A549 (cell line): ENCODE measurements around the gene ITGA11. TPM values are rescaled to one million over a fixed set of nuclear protein-coding genes. Genes with fewer than 3 reads are reported as not detected.

Experiments
- ATAC-seq, 2 experiments: fragments of 200-7000 bp in 1 of 2; fragments of >200 bp in 1 of 2; cut with Nextera tagmentation in 1 of 2; cut with Tn5 transposase in 1 of 2; 3 replicates each; pipeline versions ENCODE4 v1.8.0 to v1.9.1; 2018 to 2020; ENCODE audit warnings: mild to moderate bottlenecking in 1 of 2, moderate library complexity in 1 of 2
- CTCF ChIA-PET: fragments of 300-600 bp; sonication (Branson Sonifier 250); formaldehyde crosslinking; extraction: SDS; loops from one replicate; lab custom pipeline; 2021; ENCODE audit warnings: antibody characterized with exemption, inconsistent platforms; lab: Yijun Ruan, JAX
- POLR2A ChIA-PET: fragments of 350-600 bp; formaldehyde crosslinking; extraction: SDS; loops from one replicate; lab custom pipeline; 2021; ENCODE audit warnings: antibody characterized with exemption, inconsistent platforms; lab: Yijun Ruan, JAX
- DNase-seq, 2 experiments: peaks; one replicate each; pipeline versions ENCODE4 v3.0.0 to v3.0.0-alpha.2; 2011 to 2016; ENCODE audit warnings: low read depth in 1 of 2, low spot score in 1 of 2
- FAIRE-seq: peaks from 2 replicates; lab custom pipeline; 2011; peaks lifted over from hg19 to GRCh38; lab: Jason Lieb, UNC
- H3K27ac ChIP-seq, 2 experiments: fragments of >200 bp; sonication (Bioruptor Twin); formaldehyde crosslinking; 3 replicates each; pipeline ENCODE4 v1.5.1; 2016 to 2017
- H3K4me1 ChIP-seq: fragments of >200 bp; sonication (Bioruptor Twin); formaldehyde crosslinking; 3 replicates; pipeline ENCODE4 v1.6.1; 2016
- H3K4me2 ChIP-seq: fragments of >200 bp; sonication (Bioruptor Twin); formaldehyde crosslinking; 3 replicates; pipeline ENCODE4 v1.6.1; 2016
- H3K4me3 ChIP-seq: fragments of >200 bp; sonication (Bioruptor Twin); formaldehyde crosslinking; 3 replicates; pipeline ENCODE4 v1.5.1; 2016
- H3K9me3 ChIP-seq: fragments of >200 bp; sonication (Bioruptor Twin); formaldehyde crosslinking; 3 replicates; pipeline ENCODE4 v1.6.1; 2016
- CBX2 ChIP-seq: fragments of 200-600 bp; sonication (generic); IDR thresholded peaks from 2 replicates; pipeline ENCODE4 v1.6.1; 2016; ENCODE audit warnings: low read depth, mild to moderate bottlenecking, borderline replicate concordance
- CBX8 ChIP-seq: fragments of 200-600 bp; sonication (generic); IDR thresholded peaks from 2 replicates; pipeline ENCODE4 v1.6.1; 2016
- CEBPB ChIP-seq, 2 experiments: fragments of >200 bp in 1 of 2; sonication (Bioruptor Twin) in 1 of 2; formaldehyde crosslinking in 1 of 2; IDR thresholded peaks; 2 replicates each; pipeline ENCODE4 v1.6.1; 2012 to 2016
- CHD2 ChIP-seq: fragments of 150-350 bp; IDR thresholded peaks from 2 replicates; pipeline ENCODE4 v1.6.1; 2014; ENCODE audit warnings: low read length; ENCODE audit not compliant: partially characterized antibody
- CHD4 ChIP-seq: fragments of 200-600 bp; sonication (generic); IDR thresholded peaks from 2 replicates; pipeline ENCODE4 v1.6.1; 2016; ENCODE audit warnings: antibody characterized with exemption, mild to moderate bottlenecking, borderline replicate concordance
- ELK1 ChIP-seq: fragments of 150-350 bp; IDR thresholded peaks from 2 replicates; pipeline ENCODE4 v1.6.1; 2014; ENCODE audit warnings: low read depth, mild to moderate bottlenecking, low read length
- EP300 ChIP-seq, 2 experiments: fragments of >200 bp; sonication (Bioruptor Twin); formaldehyde crosslinking; IDR thresholded peaks; 2 replicates in 1 of 2; 3 replicates in 1 of 2; pipeline ENCODE4 v1.6.1; 2016 to 2017
- ESRRA ChIP-seq: fragments of 150-350 bp; IDR thresholded peaks from 2 replicates; pipeline ENCODE4 v1.6.1; 2014; ENCODE audit warnings: mild to moderate bottlenecking, low read length, borderline replicate concordance
- HEYL ChIP-seq: fragments of 250-450 bp; sonication (Bioruptor Pico); IDR thresholded peaks from 2 replicates; pipeline ENCODE4 v1.8.0; 2021; ENCODE audit warnings: mild to moderate bottlenecking, moderate library complexity
- JUN ChIP-seq, 2 experiments: fragments of >200 bp; sonication (Bioruptor Twin); formaldehyde crosslinking; IDR thresholded peaks; 2 replicates in 1 of 2; 3 replicates in 1 of 2; pipeline ENCODE4 v1.6.1; 2016 to 2017
- JUNB ChIP-seq: fragments of >200 bp; sonication (Bioruptor Twin); formaldehyde crosslinking; IDR thresholded peaks from 2 replicates; pipeline ENCODE4 v1.6.1; 2016
- MAX ChIP-seq: IDR thresholded peaks from 2 replicates; pipeline ENCODE4 v1.6.1; 2012
- MYC ChIP-seq: IDR thresholded peaks from 2 replicates; pipeline ENCODE4 v1.6.1; 2012; ENCODE audit warnings: mild to moderate bottlenecking, inconsistent platforms, low read length, improper control_type of control experiment, borderline replicate concordance
- NPAS2 ChIP-seq: fragments of 250-450 bp; sonication (Bioruptor Pico); IDR thresholded peaks from 2 replicates; pipeline ENCODE4 v1.8.0; 2022; ENCODE audit warnings: mild to moderate bottlenecking, moderate library complexity, borderline replicate concordance
- POLR2A ChIP-seq: IDR thresholded peaks from 2 replicates; pipeline ENCODE4 v1.6.1; 2012; ENCODE audit warnings: mild to moderate bottlenecking, low read length
- RARB ChIP-seq: fragments of 250-450 bp; sonication (Bioruptor Pico); IDR thresholded peaks from 2 replicates; pipeline ENCODE4 v1.8.0; 2021; ENCODE audit warnings: mild to moderate bottlenecking, moderate library complexity
- REST ChIP-seq: fragments of 200-600 bp; sonication (generic); IDR thresholded peaks from 2 replicates; pipeline ENCODE4 v1.6.1; 2016; ENCODE audit warnings: antibody characterized with exemption, mild to moderate bottlenecking, moderate library complexity
- SREBF2 ChIP-seq: fragments of 450-650 bp; IDR thresholded peaks from 2 replicates; pipeline ENCODE4 v1.6.1; 2014; ENCODE audit warnings: mild to moderate bottlenecking, moderate library complexity
- TFCP2L1 ChIP-seq: fragments of 250-450 bp; sonication (Bioruptor Pico); IDR thresholded peaks from 2 replicates; pipeline ENCODE4 v1.5.0; 2021; ENCODE audit warnings: mild to moderate bottlenecking
- TP53 ChIP-seq: fragments of 250-450 bp; sonication (Bioruptor Pico); IDR thresholded peaks from 2 replicates; pipeline ENCODE4 v1.5.0; 2021; ENCODE audit warnings: mild to moderate bottlenecking, moderate library complexity
- ZC3H11A ChIP-seq: fragments of 450-650 bp; IDR thresholded peaks from 2 replicates; pipeline ENCODE4 v1.6.1; 2014; ENCODE audit warnings: antibody characterized with exemption, mild to moderate bottlenecking
- ZNF302 ChIP-seq: fragments of 250-450 bp; sonication (Bioruptor Pico); IDR thresholded peaks from 2 replicates; pipeline ENCODE4 v1.9.0; 2021; ENCODE audit warnings: inconsistent platforms, mild to moderate bottlenecking, moderate library complexity
- WGBS: methylation state at CpG from one replicate; pipeline ENCODE4 v1.1.6; 2017; ENCODE audit errors: missing lambda C conversion rate; 5-methylcytosine and 5-hydroxymethylcytosine counted together
- polyA plus RNA-seq, 4 experiments: library from polyadenylated mRNA; depleted of rRNA in 3 of 4; stranded (reverse); fragments of >200 nt; fragmentation: RNase III in 1 of 4; extraction: RNeasy Plus Mini Kit Qiagen cat#74134 plus additional on column Dnase treatment in 1 of 4; gene quantifications; 2 replicates in 3 of 4; 3 replicates in 1 of 4; pipeline ENCODE4 v1.2.3, GENCODE V29; 2011 to 2017

ITGA11 gene
- polyA plus RNA-seq, 2 of the 4 experiments (the other 2 are of a cell fraction) = 8.3 to 17.2 TPM

GRCh38 chr15:68464448-68465090 is 32.6 kb upstream of the ITGA11 start:
- TF ChIP-seq NPAS2 (CRISPR knock-in tag) = no peak
- no peak for TF ChIP-seq CBX2
- no peak for TF ChIP-seq CEBPB (IDR thresholded peaks at IDR 0.05)
- TF ChIP-seq ELK1 = no peak
- no peak for TF ChIP-seq ZNF302
- TF ChIP-seq ZC3H11A = no peak
- TF ChIP-seq EP300 (IDR thresholded peaks at IDR 0.05) = no peak
- TF ChIP-seq SREBF2 = no peak
- no peak for TF ChIP-seq POLR2A
- TF ChIP-seq TP53 (CRISPR knock-in tag) = no peak
- TF ChIP-seq JUNB = no peak
- no peak for TF ChIP-seq HEYL (CRISPR knock-in tag)
- TF ChIP-seq CHD2 = no peak
- no peak for TF ChIP-seq CHD4
- no peak for TF ChIP-seq ESRRA
- TF ChIP-seq RARB (CRISPR knock-in tag) = no peak
- TF ChIP-seq TFCP2L1 (CRISPR knock-in tag) = no peak
- TF ChIP-seq MYC = no peak
- TF ChIP-seq REST = no peak
- TF ChIP-seq JUN (IDR thresholded peaks at IDR 0.05) = no peak
- no peak overlapping the region for H3K4me2 ChIP-seq
- H3K4me3 ChIP-seq = no peak overlapping the region
- peaks cover 7% of the 10 kb centered on the region; the same call in 2 of the 3 replicates for H3K9me3 ChIP-seq
- WGBS = 60% methylated on average over 7 of the region's 7 CpGs
- ATAC-seq (no peak; a peak in 1 of 6 replicates), FAIRE-seq (no peak), DNase-seq (no peak)
- H3K27ac ChIP-seq = peak overlapping the region in 1 of 2 experiments; percentile 32; a peak in 1 of 6 replicates
- ChIA-PET CTCF (interaction anchor here (1.1 to 3.4 kb wide), 4 partner anchors 10 to 86 kb away, joined by 3 to 12 read pairs (median 7); no protein-coding TSS in a partner anchor), POLR2A (no interaction called here)
- peaks cover 6% of the 10 kb centered on the region; the same call in 2 of the 3 replicates for H3K4me1 ChIP-seq

- POLR2A ChIA-PET = no interaction called here
- DNase-seq (no peak), FAIRE-seq (peak; percentile 36), ATAC-seq (no peak)
- 76% methylated on average over 3 of the region's 3 CpGs for WGBS
- no peak overlapping the region for H3K4me2 ChIP-seq
- peaks cover 7% of the 10 kb centered on the region; the same call in 2 of the 3 replicates for H3K9me3 ChIP-seq
- TF ChIP-seq EP300 (IDR thresholded peaks at IDR 0.05) (no peak), NPAS2 (CRISPR knock-in tag) (no peak), HEYL (CRISPR knock-in tag) (no peak), MAX (no peak), ELK1 (no peak), CBX8 (no peak)
- no peak overlapping the region for H3K27ac ChIP-seq
- H3K4me3 ChIP-seq = no peak overlapping the region
- peaks cover under 1% of the 10 kb centered on the region; the same call in 1 of the 3 replicates for H3K4me1 ChIP-seq
- CTCF ChIA-PET = interaction anchor here (0.8 to 3.4 kb wide), 4 partner anchors 11 to 212 kb away, joined by 3 to 12 read pairs (median 8); no protein-coding TSS in a partner anchor
These were observed 32.0 kb upstream of the ITGA11 start for GRCh38 chr15:68463996-68464395.
